ENCODE results near the gene HIVEP3. TPM values are rescaled to one million over a fixed set of nuclear protein-coding genes. Genes with fewer than 3 reads are reported as not detected.
A peak's percentile ranks its signal among the peaks of the same experiment; 100 is the strongest.
"Not testable (repeated sequence)": the region's sequence is repeated elsewhere in the genome, so short reads cannot be mapped to it uniquely, and the experiment has no call there.

HIVEP3 gene
- total RNA-seq (2014; rRNA removed; shearing (Covaris generic)), result 2.5 and 2.8 TPM in 2 replicates

DNA sequence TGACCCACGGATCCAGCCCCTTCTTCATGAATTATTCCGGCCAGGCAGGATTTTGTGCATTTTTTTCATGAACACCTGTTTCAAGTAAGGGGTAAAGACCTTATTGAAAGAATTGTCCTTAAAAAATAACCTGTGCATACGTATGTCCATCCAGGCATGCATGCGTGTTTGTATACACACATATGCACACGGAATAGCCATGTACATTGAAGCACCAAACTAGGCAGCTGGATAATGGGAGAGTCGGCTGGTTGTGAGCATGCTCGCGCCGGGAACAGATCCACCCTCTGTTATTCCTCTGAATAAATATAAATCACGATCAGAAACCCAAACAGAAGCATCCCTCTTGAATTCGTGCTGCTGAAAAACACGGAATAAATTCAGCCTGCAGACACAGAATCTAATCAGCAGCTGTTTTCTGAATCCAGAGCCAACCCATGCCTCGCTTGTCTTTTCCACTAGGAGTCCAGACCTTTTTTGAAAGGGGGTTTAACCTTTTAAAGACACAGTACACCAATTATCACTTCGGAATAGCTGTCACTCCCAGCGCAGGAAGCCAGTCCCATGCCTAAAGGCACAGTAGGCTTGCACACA, at the start of gene HIVEP3:
Gene HIVEP3 (minus strand): TSS at position 473 of the 594 bp plus-strand sequence.
- Histone ChIP-seq H3K4me1 (peaks cover 3% of the 10 kb centered on the region), H3K9me3 (replicated peaks) (no peaks in the 10 kb centered on the region; the same call in 1 of the 2 replicates), H3K27me3 (peaks cover 16% of the 10 kb centered on the region; the same call in 1 of the 2 replicates), H3K36me3 (no peaks in the 10 kb centered on the region), H3K4me3 (peak within 1 kb of the TSS; percentile 58), H3K27ac (no peak within 1 kb of the TSS)
- DNase-seq, result peak in 1 of 2 experiments; percentile 53

- Histone ChIP-seq H3K4me3 (no peak overlapping the region), H3K9me3 (replicated peaks) (no peaks in the 10 kb centered on the region), H3K4me1 (no peaks in the 10 kb centered on the region), H3K36me3 (no peaks in the 10 kb centered on the region), H3K27me3 (no peaks in the 10 kb centered on the region), H3K27ac (no peak overlapping the region)
- no peak for DNase-seq
Observed at GRCh38 chr1:41964400-41964799, 45.7 kb upstream of the HIVEP3 start.

GRCh38 chr1:41963636-41964035, 44.9 kb upstream of the HIVEP3 start:
- Histone ChIP-seq H3K4me3 (no peak overlapping the region), H3K27me3 (no peaks in the 10 kb centered on the region), H3K4me1 (no peaks in the 10 kb centered on the region), H3K9me3 (replicated peaks) (no peaks in the 10 kb centered on the region), H3K27ac (no peak overlapping the region), H3K36me3 (no peaks in the 10 kb centered on the region)
- no peak for DNase-seq

DNA sequence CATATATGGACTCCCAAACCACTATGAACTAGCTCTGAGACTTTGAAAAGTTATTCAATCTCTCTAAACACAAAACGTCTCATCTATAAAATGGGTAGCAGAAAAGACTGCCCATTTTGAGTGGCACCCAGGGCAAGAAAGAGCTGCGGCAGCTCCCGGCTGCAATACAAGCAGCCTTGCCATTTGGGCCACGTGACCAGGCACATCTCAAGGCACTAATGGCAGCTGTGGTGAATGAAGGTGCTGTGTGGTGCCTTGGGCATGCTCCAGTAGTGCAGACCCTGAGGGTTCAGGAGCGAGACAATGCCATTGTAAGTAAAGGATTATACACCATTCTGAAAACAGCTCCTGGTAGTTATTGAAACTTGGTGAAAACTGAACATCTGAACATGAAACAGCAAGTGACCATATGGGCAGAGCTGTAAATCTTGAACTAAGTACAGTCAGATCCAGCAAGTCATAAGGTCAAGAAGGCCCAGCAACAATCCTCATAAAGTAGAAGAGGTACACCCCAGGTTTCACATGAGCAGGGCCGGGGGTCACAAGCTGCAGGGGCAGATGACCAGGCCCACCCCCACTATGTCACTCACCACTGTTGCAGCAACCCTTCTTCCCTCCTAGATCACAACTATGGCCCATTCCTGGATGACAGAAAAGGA, 39.4 kb upstream of the HIVEP3 start:
- Histone ChIP-seq H3K4me1 (peaks cover 29% of the 10 kb centered on the region), H3K36me3 (no peaks in the 10 kb centered on the region), H3K27ac (no peak overlapping the region), H3K27me3 (no peaks in the 10 kb centered on the region), H3K9me3 (replicated peaks) (no peaks in the 10 kb centered on the region), H3K4me3 (no peak overlapping the region)
- DNase-seq, result no peak

DNA sequence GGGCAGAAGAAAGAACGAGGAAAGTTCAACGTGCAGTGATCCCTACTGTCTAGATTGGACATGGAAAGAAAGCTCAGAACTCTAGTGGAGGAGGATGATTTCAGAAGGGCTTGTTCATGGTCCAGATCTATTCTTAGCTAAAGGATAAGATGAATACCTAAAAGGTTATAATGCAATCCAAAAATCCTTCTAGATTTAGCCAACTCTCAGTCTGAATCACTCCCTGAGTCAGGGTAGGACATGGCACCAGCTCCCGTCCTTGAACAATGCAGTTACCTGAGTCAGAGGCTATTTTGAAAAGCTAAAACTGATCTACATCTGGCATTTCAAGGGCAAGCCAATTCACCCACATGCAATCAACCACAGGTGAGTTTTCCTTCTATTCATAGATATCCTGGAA, 38.8 kb upstream of the HIVEP3 start:
- no peaks in the 10 kb centered on the region for H3K27me3 ChIP-seq
- H3K36me3 ChIP-seq, result no peaks in the 10 kb centered on the region
- DNase-seq, result no peak
- no peaks in the 10 kb centered on the region for H3K9me3 ChIP-seq (replicated peaks)
- H3K27ac ChIP-seq, result no peak overlapping the region
- H3K4me1 ChIP-seq, result peaks cover 29% of the 10 kb centered on the region
- H3K4me3 ChIP-seq, result no peak overlapping the region

DNA sequence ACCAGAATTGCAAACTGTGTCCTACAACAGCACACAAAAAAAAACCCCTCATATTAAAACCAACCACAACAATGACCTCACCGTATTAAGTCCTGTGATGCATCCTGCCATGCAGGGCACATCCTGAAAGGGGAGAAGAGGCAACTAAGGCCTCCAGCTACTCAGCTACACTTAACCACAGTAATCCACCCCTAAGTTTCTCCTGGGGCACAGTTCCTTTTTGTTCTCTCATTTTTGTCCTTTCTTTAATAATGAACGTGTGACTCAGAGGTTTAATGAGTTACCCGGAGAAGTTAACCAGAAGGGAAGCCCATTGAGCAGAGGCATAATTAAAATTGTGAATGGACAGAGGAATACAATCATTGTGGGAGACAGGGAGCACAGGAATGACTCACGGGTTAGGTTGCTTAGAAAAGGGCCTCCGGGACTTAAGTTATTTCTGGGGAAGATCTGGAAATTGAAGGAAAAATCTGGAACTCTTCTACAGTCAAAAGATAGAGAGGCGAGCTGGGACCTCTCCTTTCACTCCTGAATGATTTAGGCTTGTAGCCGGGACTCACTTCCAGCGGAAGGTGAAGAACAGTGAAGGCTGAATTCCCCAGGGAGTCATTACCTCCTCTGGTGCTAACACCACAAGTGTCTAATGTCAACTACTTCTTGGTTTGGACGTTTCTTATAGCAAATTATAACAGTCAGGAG, 36.9 kb upstream of the HIVEP3 start:
- no peak overlapping the region for H3K4me3 ChIP-seq
- H3K9me3 ChIP-seq (replicated peaks), result no peaks in the 10 kb centered on the region
- no peaks in the 10 kb centered on the region for H3K36me3 ChIP-seq
- peaks cover 29% of the 10 kb centered on the region for H3K4me1 ChIP-seq
- DNase-seq, result peak; percentile 78 to 85
- no peaks in the 10 kb centered on the region for H3K27me3 ChIP-seq
- H3K27ac ChIP-seq, result peak overlapping the region; percentile 91

DNA sequence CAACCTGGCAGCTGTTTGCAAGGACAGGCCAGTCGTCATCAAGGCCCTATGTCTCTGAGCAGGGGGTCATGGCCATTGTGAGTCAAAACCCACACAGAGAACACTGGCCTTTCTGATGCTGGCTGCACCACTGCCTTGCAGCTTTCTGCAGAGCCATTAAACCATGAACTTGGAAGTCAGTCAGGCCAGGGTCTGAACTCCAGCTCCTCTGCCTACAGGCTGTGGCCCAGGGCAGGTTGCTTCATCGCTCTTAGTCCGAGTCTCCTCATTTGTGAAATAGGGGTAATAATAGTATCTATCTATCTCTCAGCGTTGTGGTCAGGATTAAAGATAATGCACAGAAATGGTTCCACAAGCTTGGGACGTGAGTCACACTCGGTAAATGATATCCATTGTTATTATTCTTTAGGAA, 35.8 kb upstream of the HIVEP3 start:
- peak overlapping the region; percentile 91 for H3K27ac ChIP-seq

GRCh38 chr1:41953291-41953690, 34.6 kb upstream of the HIVEP3 start:
- H3K4me1 ChIP-seq, result peaks cover 29% of the 10 kb centered on the region
- no peak overlapping the region for H3K4me3 ChIP-seq
- no peaks in the 10 kb centered on the region for H3K9me3 ChIP-seq (replicated peaks)
- H3K27me3 ChIP-seq, result no peaks in the 10 kb centered on the region
- H3K27ac ChIP-seq, result no peak overlapping the region
- no peak for DNase-seq
- no peaks in the 10 kb centered on the region for H3K36me3 ChIP-seq

More for the DNA sequence above, 35.8 kb upstream of the HIVEP3 start:
- DNase-seq, result peak; percentile 65 to 79
- no peak overlapping the region for H3K4me3 ChIP-seq
- H3K4me1 ChIP-seq, result peaks cover 29% of the 10 kb centered on the region
- H3K9me3 ChIP-seq (replicated peaks), result no peaks in the 10 kb centered on the region
- no peaks in the 10 kb centered on the region for H3K36me3 ChIP-seq
- no peaks in the 10 kb centered on the region for H3K27me3 ChIP-seq

DNA sequence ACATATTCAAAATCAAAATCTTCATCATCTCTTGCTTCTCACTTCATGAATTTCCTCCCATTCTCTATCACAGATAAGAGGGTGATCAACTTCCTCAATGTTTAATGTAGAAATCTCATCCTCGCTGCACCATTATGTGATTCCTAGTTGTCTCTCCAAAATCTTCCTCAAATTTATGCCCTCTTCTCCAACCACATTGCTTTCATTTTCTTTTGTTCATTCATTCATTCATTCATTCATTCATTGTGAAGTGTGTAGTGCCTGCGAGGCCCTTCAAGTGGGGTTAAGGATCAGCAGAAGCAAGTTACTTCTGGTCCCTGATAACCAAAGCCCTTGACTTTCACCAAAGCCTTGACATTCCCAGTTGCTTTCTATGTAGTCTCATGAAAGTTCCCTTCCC, 33.5 kb upstream of the HIVEP3 start:
- H3K27me3 ChIP-seq, result no peaks in the 10 kb centered on the region
- no peak overlapping the region for H3K4me3 ChIP-seq
- H3K4me1 ChIP-seq, result peaks cover 29% of the 10 kb centered on the region
- DNase-seq, result no peak
- H3K9me3 ChIP-seq (replicated peaks), result no peaks in the 10 kb centered on the region
- H3K27ac ChIP-seq, result no peak overlapping the region
- H3K36me3 ChIP-seq, result no peaks in the 10 kb centered on the region

DNA sequence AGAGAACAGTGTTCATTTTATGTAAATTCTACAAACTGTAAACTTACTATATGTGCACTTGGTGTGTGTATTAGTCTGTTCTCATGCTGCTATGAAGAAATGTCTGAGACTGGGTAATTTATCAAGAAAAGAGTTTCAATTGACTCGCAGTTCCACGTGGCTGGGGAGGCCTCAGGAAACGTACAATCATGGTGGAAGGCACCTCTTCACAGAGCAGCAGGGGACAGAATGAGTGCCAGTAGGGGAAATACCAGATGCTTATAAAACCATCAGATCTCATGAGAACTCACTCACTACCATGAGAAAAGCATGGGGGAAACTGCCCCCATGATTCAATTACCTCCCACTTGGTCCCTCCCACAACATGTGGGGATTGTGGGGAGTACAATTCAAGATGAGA, 32.8 kb upstream of the HIVEP3 start:
- not testable (repeated sequence) for DNase-seq; H3K27ac ChIP-seq; H3K27me3 ChIP-seq; H3K4me3 ChIP-seq; H3K36me3 ChIP-seq; H3K9me3 ChIP-seq (replicated peaks)
- H3K4me1 ChIP-seq, result peaks cover 28% of the 10 kb centered on the region

- Histone ChIP-seq H3K9me3 (replicated peaks) (no peaks in the 10 kb centered on the region), H3K4me3 (no peak overlapping the region), H3K27me3 (no peaks in the 10 kb centered on the region), H3K4me1 (peaks cover 21% of the 10 kb centered on the region), H3K27ac (no peak overlapping the region), H3K36me3 (no peaks in the 10 kb centered on the region)
- no peak for DNase-seq
Observed at GRCh38 chr1:41950820-41951219, 32.1 kb upstream of the HIVEP3 start.

GRCh38 chr1:41945946-41946345, 27.2 kb upstream of the HIVEP3 start:
- not testable (repeated sequence) for DNase-seq; H3K36me3 ChIP-seq; H3K4me3 ChIP-seq; H3K27ac ChIP-seq; H3K9me3 ChIP-seq (replicated peaks); H3K4me1 ChIP-seq; H3K27me3 ChIP-seq

DNA sequence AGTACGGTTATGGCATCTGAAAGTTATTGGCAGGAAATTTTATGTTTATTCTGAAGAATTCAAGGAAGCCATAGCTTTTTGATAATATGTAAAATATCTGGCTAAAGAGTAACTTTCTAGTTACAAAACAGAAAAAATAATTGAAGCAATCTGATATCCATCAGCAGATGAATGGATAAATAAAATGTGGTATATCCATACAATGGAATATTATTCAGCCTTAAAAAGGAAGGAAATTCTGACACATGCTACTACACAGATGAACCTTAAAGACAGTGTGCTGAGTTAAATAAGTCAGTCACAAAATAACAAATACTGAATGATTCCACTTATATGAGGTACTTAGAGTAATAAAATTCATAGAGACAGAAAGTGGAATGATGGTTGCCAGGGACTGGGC, 25.0 kb upstream of the HIVEP3 start:
- no peak for DNase-seq
- H3K27me3 ChIP-seq, result no peaks in the 10 kb centered on the region
- H3K36me3 ChIP-seq, result no peaks in the 10 kb centered on the region
- H3K9me3 ChIP-seq (replicated peaks), result no peaks in the 10 kb centered on the region; the same call in 1 of the 2 replicates
- no peak overlapping the region for H3K27ac ChIP-seq
- no peaks in the 10 kb centered on the region for H3K4me1 ChIP-seq
- H3K4me3 ChIP-seq, result no peak overlapping the region

GRCh38 chr1:41942278-41942677, 23.6 kb upstream of the HIVEP3 start:
- no peaks in the 10 kb centered on the region for H3K4me1 ChIP-seq
- H3K9me3 ChIP-seq (replicated peaks), result no peaks in the 10 kb centered on the region; the same call in 1 of the 2 replicates
- no peak overlapping the region for H3K4me3 ChIP-seq
- DNase-seq, result no peak
- no peak overlapping the region for H3K27ac ChIP-seq
- H3K36me3 ChIP-seq, result no peaks in the 10 kb centered on the region
- H3K27me3 ChIP-seq, result no peaks in the 10 kb centered on the region

- Histone ChIP-seq H3K4me1 (no peaks in the 10 kb centered on the region), H3K4me3 (no peak overlapping the region), H3K9me3 (replicated peaks) (no peaks in the 10 kb centered on the region; the same call in 1 of the 2 replicates), H3K27me3 (no peaks in the 10 kb centered on the region), H3K27ac (no peak overlapping the region), H3K36me3 (no peaks in the 10 kb centered on the region)
- no peak for DNase-seq
Observed at GRCh38 chr1:41941381-41941780, 22.7 kb upstream of the HIVEP3 start.

Data from SJCRH30 (cell line).